Skin epidermis (tissue), 12 donors: ENCODE data around the gene TMEM95.
A peak's percentile ranks its signal among the peaks of the same experiment; 100 is the strongest.

ENCODE experiments used
- H3K27ac ChIP-seq, 21 experiments: fragments of 200-600 bp; sonication (generic) in 11 of 21; one replicate each; pipeline ENCODE4 v1.5.0; 2020; ENCODE audit warnings: mild to moderate bottlenecking in 3 of 21, inconsistent platforms in 2 of 21, moderate library complexity in 2 of 21
- H3K4me3 ChIP-seq, 7 experiments: fragments of 200-600 bp; sonication (generic) in 2 of 7; one replicate each; pipeline ENCODE4 v1.5.0; 2020; ENCODE audit warnings: inconsistent platforms in 2 of 7, mild to moderate bottlenecking in 2 of 7, moderate library complexity in 1 of 7

Gene TMEM95

DNA sequence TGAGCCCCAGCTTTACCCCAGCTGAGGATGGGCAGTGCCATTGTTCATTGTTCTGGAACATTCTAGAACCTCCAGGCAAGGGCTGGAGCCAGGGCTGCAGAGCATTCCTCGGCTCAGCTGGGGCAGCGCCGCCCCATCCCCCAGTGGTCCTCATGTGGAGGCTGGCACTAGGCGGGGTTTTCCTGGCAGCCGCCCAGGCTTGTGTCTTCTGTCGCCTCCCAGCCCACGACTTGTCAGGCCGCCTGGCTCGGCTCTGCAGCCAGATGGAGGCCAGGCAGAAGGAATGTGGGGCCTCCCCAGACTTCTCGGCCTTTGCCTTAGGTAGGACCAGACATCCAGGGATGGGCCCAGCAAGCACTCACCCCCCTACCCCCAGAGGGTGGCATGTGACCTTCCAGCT is at the start of gene TMEM95:
TSS of gene TMEM95 (plus strand) at position 104 of the 400 bp plus-strand sequence. CDS start at position 153, 49 bp downstream.
- Histone ChIP-seq H3K27ac (peak within 1 kb of the TSS in 20 of 21 experiments; percentile 80 to 99 (median 96)), H3K4me3 (peak within 1 kb of the TSS in 5 of 7 experiments; percentile 6 to 68 (median 58))

DNA sequence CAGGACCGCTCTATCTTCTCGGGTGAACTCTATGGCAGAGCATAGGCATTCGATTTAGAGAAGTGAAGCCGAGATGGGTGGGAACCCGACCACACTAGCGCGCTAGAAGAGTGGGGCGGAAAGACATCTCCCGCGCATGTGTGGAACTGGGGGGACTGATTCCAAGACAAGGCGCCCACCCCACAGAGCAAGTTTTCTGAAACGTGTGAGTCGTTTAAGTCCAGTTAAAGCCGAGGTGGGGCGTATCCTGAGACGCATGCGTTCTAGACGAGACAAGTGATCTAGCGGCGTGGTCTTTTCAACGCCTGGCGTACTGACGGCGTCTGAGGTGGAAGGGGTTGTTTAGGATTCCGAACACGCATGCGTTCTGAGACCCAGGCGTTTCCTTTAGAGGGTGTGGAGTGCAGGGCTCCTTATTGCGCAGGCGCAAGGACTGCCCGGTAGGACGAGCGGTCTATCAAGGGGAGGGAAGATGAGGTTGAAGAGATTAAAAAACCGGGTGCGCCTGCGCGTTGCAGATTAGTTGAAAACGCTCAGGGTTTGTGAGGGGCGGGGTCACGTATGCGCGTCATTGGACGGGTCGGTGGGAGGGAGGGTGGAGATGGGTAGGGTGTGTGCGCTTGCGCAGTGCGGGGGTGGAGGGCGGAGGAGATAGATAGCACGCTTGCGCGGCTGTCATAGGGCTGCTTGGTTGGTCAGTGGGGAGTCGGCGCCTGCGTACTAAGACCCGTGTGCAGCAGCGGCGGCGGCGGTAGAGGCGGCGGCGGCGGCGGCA is 47.9 kb upstream of the TMEM95 start, which contains the start of gene EIF5A:
TSS of gene EIF5A (plus strand) at position 718 of the 775 bp plus-strand sequence. CDS start 2,008 bp downstream, outside the sequence.
- Histone ChIP-seq H3K4me3 (peak within 1 kb of the TSS; percentile 86 to 100 (median 98)), H3K27ac (peak within 1 kb of the TSS; percentile 93 to 100 (median 99))

DNA sequence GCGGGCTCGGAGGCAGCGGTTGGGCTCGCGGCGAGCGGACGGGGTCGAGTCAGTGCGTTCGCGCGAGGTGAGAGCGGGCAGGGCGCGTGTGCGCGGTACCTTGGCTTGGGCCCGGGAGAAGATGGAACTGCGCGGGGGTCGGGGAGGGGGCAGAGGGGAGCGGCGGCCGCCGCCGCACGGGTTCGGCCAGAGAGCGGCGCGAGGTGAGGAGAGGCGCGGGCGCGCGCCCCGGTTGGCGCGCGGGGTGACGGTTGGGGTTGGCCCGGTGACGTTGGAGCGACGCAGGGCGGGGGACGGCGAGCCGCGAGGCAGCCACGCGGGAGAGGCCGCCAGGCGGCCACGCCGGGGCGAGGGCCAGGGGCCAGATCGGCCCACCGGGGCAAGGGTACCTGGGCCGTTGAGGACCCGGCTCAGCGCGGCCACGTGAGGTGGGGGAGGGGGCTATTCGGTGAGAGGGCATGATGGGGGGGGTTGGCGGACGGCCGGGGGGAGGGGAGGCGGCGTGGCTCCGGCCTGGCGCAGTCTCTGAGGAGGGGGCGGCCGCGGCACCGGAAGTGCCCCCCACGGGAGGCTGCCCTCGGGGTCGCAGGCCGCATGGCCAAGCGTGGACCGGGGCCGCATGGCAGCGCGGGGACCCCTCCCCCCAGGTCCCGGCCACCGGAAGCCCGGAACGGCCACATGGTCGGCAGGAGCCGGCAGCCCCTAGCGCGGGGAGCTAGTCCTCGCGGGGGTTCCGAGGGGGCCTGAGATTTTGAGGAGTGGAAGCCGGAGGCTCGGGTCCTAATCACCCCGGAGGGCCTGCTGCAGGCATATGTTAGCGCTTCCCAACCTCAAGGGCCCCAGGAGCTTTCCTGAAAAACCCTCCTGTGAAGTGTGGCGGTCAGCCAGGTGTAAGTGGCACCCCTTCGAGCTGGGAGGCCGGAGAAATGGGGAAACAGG is 47.0 kb upstream of the TMEM95 start:
- H3K27ac ChIP-seq = peak overlapping the region; percentile 93 to 100 (median 99)
- peak overlapping the region; percentile 86 to 100 (median 98) for H3K4me3 ChIP-seq

DNA sequence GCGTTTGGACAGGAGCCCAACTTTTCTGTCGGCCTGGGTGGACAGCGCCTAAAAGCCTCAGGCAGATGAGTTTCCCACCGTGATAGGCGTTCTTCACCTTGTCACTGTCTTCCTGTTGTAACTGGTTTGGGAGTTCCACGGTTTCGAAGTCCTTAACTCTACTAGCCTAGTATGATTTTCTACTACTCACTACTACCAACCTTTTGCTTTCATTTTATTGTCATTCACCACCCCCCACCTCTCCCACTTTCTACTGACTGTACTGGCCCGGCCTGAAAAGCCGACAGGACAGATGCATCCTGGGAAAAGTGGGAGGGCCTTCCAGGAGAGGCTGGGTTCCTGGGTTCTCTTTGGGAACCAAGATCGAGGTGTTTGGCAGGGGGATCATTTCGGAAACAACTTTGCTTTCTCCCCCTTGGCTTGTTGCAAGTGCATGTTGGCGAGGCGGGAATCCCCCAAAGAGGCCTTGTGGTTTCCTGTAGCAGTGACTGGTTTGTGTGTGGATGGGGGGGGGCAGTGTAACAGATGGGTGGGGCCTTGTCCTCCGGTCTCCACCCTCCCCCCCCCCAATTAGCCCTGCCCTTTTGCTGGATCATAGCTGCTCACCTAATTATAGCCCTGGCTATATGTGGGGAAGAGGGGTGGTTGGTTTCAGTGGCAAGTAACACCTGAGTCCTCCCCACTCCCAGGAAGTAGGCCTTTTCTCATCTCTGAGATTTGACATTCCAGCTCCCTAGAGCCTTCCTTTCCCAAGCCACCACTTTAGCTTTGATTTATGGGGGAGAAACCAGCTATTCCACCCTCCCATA is 46.1 kb upstream of the TMEM95 start:
- H3K27ac ChIP-seq = peak overlapping the region; percentile 93 to 100 (median 99)
- peak overlapping the region; percentile 86 to 100 (median 98) for H3K4me3 ChIP-seq

GRCh38 chr17:7309628-7310027 is 45.3 kb upstream of the TMEM95 start:
- H3K4me3 ChIP-seq = peak overlapping the region in 4 of 7 experiments; percentile 86 to 100 (median 94)
- H3K27ac ChIP-seq = peak overlapping the region in 14 of 21 experiments; percentile 93 to 100 (median 100)

DNA sequence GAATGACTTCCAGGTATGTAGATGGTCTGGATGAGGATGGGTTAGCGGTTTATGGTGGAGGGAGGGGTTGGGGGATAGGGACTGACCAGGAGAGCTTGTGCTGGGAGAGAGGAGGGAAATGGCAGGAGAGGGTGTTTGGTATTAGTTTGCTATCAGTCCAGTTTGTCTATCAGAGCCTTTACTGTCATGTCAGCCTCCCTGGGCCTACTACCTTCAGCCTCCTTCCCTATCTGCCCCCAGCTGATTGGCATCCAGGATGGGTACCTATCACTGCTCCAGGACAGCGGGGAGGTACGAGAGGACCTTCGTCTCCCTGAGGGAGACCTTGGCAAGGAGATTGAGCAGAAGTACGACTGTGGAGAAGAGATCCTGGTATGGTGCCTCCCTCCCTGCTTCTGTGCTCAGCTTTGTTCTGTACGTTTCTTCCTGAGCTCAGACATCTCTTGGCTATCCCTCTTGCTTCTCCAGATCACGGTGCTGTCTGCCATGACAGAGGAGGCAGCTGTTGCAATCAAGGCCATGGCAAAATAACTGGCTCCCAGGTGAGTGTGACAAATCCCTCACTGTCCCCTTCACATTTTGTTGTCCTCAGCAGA is 43.7 kb upstream of the TMEM95 start:
- Histone ChIP-seq H3K4me3 (no peak overlapping the region), H3K27ac (no peak overlapping the region)

- H3K4me3 ChIP-seq = no peak overlapping the region
These were observed 42.4 kb upstream of the TMEM95 start for GRCh38 chr17:7312432-7313087.

DNA sequence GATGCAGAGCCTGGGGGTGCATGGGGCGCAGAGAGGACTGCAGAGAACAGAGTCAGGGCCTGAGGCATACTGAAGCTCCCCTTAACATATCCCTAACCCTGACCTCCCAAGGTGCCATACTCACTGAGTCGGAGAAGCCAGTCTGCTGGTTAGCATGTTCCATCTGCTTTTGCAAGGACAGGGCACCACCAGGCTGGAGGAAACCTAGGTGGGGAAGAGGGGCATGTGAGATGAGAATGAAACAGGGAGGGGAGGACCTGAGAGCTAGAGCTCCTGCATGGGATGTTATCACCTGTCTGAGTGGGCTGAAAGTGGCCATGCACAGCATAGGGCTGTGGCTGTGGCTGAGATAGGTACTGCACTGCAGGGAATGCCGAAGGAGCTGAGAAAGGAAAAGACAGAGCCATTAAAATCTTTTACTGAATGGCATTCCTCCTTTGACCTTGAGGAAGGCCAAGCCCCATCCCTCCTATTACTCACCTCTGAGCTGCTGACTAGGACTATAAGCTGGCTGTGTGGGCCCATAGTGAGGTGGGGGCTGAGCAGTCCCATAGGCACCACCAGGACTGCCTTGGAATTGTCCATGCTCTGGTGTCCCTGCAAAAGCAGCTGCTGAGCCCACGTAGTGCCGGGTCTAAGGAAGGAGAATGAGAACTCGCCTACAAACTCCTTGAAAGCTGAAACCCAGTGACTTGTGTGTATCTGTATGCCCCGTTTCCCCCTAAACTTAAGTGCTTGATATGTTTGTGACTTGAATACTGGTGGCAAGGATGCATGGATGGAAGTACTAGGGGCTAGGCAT is 41.7 kb upstream of the TMEM95 start:
- peak overlapping the region in 1 of 21 experiments; percentile 38 for H3K27ac ChIP-seq
- no peak overlapping the region for H3K4me3 ChIP-seq

More at GRCh38 chr17:7312432-7313087, 42.4 kb upstream of the TMEM95 start:
- H3K27ac ChIP-seq = no peak overlapping the region

DNA sequence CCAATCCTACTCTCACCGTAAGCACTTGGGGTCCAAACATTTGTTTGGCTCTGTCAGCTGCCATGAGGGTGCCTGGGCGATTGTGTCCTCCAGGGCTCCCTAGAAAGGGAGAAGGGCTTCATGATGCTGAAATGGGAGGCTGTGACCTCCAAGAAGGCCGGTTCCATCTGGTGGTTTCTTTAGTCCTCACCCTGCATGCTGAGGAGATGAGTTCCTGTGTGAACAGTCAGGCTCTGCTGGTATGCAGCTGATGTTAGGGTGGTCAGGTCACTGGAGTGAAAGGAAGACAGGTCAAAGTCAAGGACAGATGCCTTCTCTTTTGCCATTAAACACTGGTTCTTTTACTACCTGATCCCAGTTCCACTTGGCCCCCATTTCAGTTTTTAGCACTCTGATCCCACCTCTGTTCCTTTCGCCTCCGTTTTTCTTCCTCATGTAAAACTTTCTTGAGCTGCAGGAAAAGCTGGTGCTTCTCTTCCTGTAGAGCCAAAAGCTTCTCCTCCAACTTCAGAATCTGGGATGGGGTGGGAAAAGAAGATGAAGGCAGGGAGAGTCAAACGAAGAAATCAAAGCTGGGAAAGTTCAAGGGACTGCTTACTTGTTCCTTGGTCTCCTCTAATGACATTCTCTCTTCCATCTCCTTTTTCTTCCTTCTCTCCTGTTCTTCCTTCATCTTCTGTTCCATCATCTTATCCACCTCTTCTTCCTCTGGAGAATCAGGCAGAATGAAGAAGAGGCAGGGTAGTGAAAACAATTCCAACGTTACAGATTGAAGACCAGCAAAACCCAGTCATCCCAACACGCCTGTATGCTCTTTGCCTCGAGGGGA is 40.9 kb upstream of the TMEM95 start:
- Histone ChIP-seq H3K4me3 (peak overlapping the region; percentile 50 to 92 (median 82)), H3K27ac (peak overlapping the region in 20 of 21 experiments; percentile 76 to 98 (median 92))

DNA sequence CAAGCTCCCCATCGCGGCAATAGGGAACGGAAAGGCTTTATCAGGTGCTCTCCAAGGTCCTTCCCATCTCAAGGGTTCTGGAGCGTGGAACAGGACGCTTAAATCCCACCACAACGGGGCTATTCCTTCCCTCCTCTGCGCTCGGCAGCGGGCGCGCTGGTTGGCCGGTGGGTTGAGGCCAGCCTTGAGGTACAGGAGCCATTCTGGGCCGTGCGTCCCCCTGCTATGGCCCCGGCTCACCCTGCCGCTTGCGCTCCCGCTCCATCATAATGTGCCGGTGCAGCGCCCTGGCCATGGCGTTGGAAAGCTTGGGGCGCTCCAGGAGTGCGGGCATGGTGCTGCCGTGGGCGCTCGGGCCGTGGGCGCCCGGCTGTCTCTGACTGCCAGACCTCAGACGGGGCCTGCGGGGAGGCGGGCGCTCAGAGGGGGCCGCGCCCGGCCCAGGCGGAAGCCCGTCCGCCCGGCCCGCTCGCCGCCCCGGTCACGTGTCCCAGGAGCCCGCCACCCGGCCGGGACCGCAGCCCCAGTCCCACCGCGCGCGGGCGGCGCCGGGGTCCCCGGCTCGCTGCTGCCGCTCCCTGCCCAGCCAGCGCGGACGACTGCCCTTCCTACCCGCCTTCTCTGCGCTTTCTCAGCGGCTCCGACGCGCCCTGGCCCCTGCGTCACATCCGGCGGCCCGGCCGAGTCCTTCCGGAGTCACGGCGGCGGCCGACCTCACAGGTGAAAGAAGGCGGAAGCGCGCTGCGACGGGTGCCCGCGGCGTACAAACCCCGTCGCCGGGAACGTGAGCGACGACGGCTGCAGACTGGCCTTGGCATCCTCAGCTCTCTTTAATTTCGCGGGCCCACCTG is 40.0 kb upstream of the TMEM95 start, which contains the start of gene GPS2:
TSS of gene GPS2 (minus strand) at position 642 of the 851 bp plus-strand sequence. CDS start at position 334, 308 bp downstream.
- peak within 1 kb of the TSS; percentile 50 to 92 (median 82) for H3K4me3 ChIP-seq
- peak within 1 kb of the TSS; percentile 76 to 98 (median 92) for H3K27ac ChIP-seq

- H3K27ac ChIP-seq = peak overlapping the region; percentile 76 to 98 (median 92)
- peak overlapping the region; percentile 50 to 92 (median 82) for H3K4me3 ChIP-seq
These were observed 39.3 kb upstream of the TMEM95 start for GRCh38 chr17:7315570-7316235.

DNA sequence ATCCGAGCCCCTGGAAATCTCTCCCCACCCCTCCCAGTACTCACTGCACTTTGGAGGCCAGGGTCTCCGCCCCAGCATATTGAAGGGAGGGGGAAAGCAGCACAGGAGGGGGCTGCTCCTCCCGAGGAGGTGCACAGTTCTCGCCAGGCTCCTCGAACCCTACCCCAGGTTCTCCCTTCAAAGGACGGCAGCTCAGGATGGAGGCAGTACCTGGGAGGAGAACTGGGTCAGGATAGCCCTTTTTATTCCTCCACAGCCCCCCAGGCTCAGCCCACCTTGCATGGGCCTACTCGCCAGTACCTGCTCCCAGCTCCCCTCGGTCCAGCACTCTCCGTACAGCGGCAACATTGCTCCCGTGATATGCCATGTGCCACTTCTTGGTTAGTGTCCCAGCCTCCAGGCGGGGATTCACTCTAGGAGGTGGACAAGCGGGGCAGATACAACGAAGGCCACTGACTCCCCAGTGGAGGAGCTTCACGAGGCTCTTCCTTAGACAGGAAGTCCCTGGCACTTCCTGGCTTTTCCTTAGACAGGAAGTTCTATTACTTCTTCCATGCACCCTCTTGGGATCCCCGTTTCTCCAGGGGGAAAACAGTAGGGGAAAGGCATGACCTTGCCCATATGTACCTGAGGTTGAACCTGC is 37.7 kb upstream of the TMEM95 start:
- Histone ChIP-seq H3K4me3 (no peak overlapping the region), H3K27ac (peak overlapping the region in 1 of 21 experiments; percentile 38)

DNA sequence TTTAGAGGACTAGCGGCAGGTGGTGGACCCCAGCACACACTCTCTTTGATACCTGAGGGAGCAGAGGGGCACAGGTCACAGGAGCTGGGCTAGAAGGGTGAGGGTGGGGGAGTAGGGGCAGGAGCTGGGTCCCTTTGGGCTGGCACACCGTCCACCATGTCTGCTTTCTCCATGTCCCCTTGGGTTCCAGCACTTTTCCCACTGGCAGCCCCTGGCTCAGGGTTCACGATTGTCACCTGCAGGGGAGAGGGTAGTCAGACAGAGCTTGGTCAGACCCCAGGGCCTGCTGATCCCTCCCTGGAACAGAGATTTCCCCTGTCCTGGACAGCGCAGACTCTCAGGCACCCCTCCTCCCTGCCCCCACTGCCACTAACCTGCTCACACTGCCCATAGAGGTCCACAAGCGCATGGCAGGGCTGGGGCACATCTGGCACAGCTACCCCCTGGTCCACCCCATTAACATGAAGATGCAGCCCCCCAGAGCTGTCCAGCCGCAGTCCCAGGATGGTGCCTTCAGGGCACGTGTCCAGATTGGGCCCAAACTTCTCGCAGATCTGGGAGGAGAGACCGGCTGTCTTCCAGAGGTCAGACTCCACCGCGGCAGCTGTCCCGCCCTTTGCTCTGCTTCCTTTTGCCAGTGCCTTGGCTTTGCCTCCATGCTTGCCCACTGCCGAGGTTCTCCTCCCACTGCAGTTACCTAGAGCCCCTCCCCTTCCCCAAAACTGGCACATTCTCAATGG is 36.7 kb upstream of the TMEM95 start:
- Histone ChIP-seq H3K27ac (peak overlapping the region in 1 of 21 experiments; percentile 5), H3K4me3 (no peak overlapping the region)

DNA sequence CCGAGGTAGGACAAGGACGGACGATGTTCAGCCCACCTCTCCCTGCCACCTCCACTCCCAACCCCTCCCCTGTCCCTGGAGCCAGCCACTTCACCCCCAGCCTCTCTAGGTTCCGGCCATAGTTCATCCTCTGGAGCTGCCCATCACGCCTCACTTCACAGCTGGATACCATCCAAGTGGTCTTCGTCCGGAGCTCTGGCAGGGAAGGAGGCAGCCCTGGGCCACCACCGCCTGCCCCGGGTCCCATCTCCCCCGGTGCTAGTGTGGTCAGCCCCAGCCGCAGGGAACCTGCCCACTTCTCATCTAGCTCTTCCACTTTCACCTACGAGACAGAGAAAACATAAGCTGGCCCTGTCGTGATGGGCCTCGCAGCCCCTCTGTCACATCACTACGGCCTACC is 33.5 kb upstream of the TMEM95 start:
- H3K4me3 ChIP-seq = no peak overlapping the region

More for the DNA sequence above, 33.5 kb upstream of the TMEM95 start:
- no peak overlapping the region for H3K27ac ChIP-seq
